ENCODE measurements around the gene DOCK4. TPM values are rescaled to one million over a fixed set of nuclear protein-coding genes. Genes with fewer than 3 reads are reported as not detected.

The DOCK4 gene
- total RNA-seq, 1 experiment from 2014 or later, result 20.4 TPM

DNA sequence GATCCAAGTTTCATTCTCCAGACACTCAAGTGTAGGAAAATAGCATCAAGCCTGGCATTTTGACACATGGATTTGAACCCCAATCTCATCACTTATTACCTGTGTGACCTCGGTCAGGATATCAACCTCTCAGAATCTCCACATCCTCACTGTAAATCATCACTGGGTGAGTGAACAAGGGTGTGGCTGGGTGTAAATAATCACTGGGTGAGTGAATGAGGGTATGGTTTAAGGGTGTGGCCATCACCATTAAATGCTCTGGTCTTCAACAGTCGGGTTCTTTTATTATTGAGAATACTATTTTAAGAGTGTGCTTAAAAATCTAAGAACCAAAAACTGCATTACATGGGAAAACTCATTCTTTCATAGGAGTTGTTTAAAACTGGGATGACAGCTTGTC lies 200.1 kb downstream of the DOCK4 start (continued):
- TF ChIP-seq NR1H2 (CRISPR knock-in tag; IDR thresholded peaks at IDR 0.05) (no peak), MAX (CRISPR knock-in tag; IDR thresholded peaks at IDR 0.05) (no peak)

DNA sequence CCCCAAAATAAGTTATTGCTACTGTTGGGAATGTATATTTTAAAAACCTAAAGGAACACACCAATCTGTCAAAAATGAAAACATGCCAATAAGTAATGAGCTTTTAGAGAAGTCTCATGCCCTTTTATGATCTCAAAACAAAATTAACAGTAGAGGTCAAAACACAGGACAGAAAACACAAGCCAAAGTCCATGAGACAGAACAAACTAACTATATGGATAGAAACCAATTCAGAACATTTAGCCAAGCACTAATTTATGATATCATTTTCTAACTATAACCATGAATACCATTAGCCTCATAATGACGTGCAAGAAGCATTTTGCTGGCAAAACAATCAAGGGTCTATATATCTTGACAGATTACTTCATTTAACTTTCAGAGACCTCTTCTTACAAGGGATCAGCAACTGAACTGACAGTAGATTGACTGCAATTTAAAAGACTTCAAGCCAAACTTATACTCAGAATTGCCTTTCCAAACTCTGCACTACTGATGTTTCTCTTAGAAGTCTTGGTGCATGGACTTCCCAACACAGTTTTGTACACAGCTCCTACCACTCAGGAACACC lies 200.9 kb downstream of the DOCK4 start:
- Mint-ChIP-seq H3K27ac (no peak overlapping the region), H3K36me3 (no peaks in the 10 kb centered on the region), H3K27me3 (ENCODE audit: low read depth) (no peaks in the 10 kb centered on the region), H3K9me3 (no peaks in the 10 kb centered on the region), H3K4me3 (no peak overlapping the region), H3K4me1 (no peaks in the 10 kb centered on the region)
- CTCF ChIA-PET, result no interaction called here
- no peak for TF ChIP-seq NFYB (CRISPR knock-in tag; conservative IDR thresholded peaks at IDR 0.05; ENCODE audit: low read depth)
- no peak for TF ChIP-seq ERG (CRISPR knock-in tag; IDR thresholded peaks at IDR 0.05)
- no peak for TF ChIP-seq SMAD4 (CRISPR knock-in tag; IDR thresholded peaks at IDR 0.05)
- TF ChIP-seq NFE2L1 (CRISPR knock-in tag; IDR thresholded peaks at IDR 0.05), result no peak
- TF ChIP-seq ETV6 (CRISPR knock-in tag; IDR thresholded peaks at IDR 0.05), result no peak
- no peak for TF ChIP-seq MLX (CRISPR knock-in tag; IDR thresholded peaks at IDR 0.05)
- TF ChIP-seq ZBTB21 (CRISPR knock-in tag; IDR thresholded peaks at IDR 0.05; ENCODE audit: borderline replicate concordance), result no peak
- TF ChIP-seq PREB (CRISPR knock-in tag; IDR thresholded peaks at IDR 0.05; ENCODE audit: borderline replicate concordance), result no peak
- no peak for TF ChIP-seq CREB1 (CRISPR knock-in tag; IDR thresholded peaks at IDR 0.05)
- no peak for TF ChIP-seq GABPB1 (CRISPR knock-in tag; IDR thresholded peaks at IDR 0.05)
- no peak for TF ChIP-seq ZNF532 (CRISPR knock-in tag; IDR thresholded peaks at IDR 0.05; ENCODE audit: borderline replicate concordance)
- no peak for TF ChIP-seq HMGXB4 (CRISPR knock-in tag; IDR thresholded peaks at IDR 0.05)
- TF ChIP-seq ZSCAN18 (CRISPR knock-in tag; IDR thresholded peaks at IDR 0.05), result no peak
- TF ChIP-seq GRHL2 (CRISPR knock-in tag; IDR thresholded peaks at IDR 0.05; ENCODE audit: insufficient replicate concordance, severe bottlenecking), result no peak
- TF ChIP-seq JUN (CRISPR knock-in tag; IDR thresholded peaks at IDR 0.05), result no peak
- no peak for TF ChIP-seq RORB (CRISPR knock-in tag; IDR thresholded peaks at IDR 0.05)
- no peak for TF ChIP-seq TEAD4 (CRISPR knock-in tag; IDR thresholded peaks at IDR 0.05)
- no peak for TF ChIP-seq E2F1 (CRISPR knock-in tag; IDR thresholded peaks at IDR 0.05)
- no peak for TF ChIP-seq NR2C2 (CRISPR knock-in tag; IDR thresholded peaks at IDR 0.05)
- TF ChIP-seq HMGA2 (CRISPR knock-in tag; IDR thresholded peaks at IDR 0.05), result no peak
- no peak for DNase-seq (ENCODE audit: low spot score)
- no peak for ATAC-seq
- POLR2A ChIA-PET, result no interaction called here
